ENCODE data around the gene TREML1.

GRCh38 chr6:41156771-41157170 lies 2.6 kb upstream of the TREML1 start:
- TF ChIP-seq CTCF (IDR thresholded peaks at IDR 0.05) (no peak), POLR2A (IDR thresholded peaks at IDR 0.05) (no peak)
